Activated T-cell treated with anti-CD3 and anti-CD28 coated beads for 1 hour (primary cell): Measurements from ENCODE around the gene AAK1.
"Not testable (repeated sequence)": the region's sequence is repeated elsewhere in the genome, so short reads cannot be mapped to it uniquely, and the experiment has no call there.

Experiments used
- DNase-seq: peaks from one replicate; pipeline ENCODE4 v3.0.0-alpha.2; 2020; ENCODE audit warnings: low read depth

Gene AAK1

GRCh38 chr2:69572641-69573040, 70.9 kb downstream of the AAK1 start:
- no peak for DNase-seq

GRCh38 chr2:69571189-69571588, 72.3 kb downstream of the AAK1 start:
- DNase-seq, result no peak

- no peak for DNase-seq
These were observed 73.1 kb downstream of the AAK1 start for GRCh38 chr2:69570474-69570873.

GRCh38 chr2:69567909-69568300, 75.6 kb downstream of the AAK1 start:
- DNase-seq, result no peak

- no peak for DNase-seq
These were observed 76.2 kb downstream of the AAK1 start for GRCh38 chr2:69567157-69567908.

- no peak for DNase-seq
These were observed 76.9 kb downstream of the AAK1 start for GRCh38 chr2:69566669-69567068.

- DNase-seq, result peak; percentile 65
These were observed 78.1 kb downstream of the AAK1 start for GRCh38 chr2:69565431-69565839.

- DNase-seq, result no peak
These were observed 78.9 kb downstream of the AAK1 start for GRCh38 chr2:69564604-69565003.

- no peak for DNase-seq
These were observed 80.5 kb downstream of the AAK1 start for GRCh38 chr2:69563021-69563420.

- no peak for DNase-seq
These were observed 82.4 kb downstream of the AAK1 start for GRCh38 chr2:69561101-69561500.

- DNase-seq, result no peak
These were observed 83.4 kb downstream of the AAK1 start for GRCh38 chr2:69560147-69560482.

- no peak for DNase-seq
These were observed 83.9 kb downstream of the AAK1 start for GRCh38 chr2:69559442-69560146.

- DNase-seq, result no peak
These were observed 87.5 kb downstream of the AAK1 start for GRCh38 chr2:69556008-69556407.

- DNase-seq, result no peak
These were observed 88.6 kb downstream of the AAK1 start for GRCh38 chr2:69554981-69555380.

- DNase-seq, result no peak
These were observed 89.0 kb downstream of the AAK1 start for GRCh38 chr2:69554568-69554967.

GRCh38 chr2:69553991-69554390, 89.5 kb downstream of the AAK1 start:
- no peak for DNase-seq

- DNase-seq, result not testable (repeated sequence)
These were observed 93.0 kb downstream of the AAK1 start for GRCh38 chr2:69550511-69550910.

- no peak for DNase-seq
These were observed 94.1 kb downstream of the AAK1 start for GRCh38 chr2:69549421-69549820.

GRCh38 chr2:69547984-69548715, 95.4 kb downstream of the AAK1 start:
- no peak for DNase-seq

- no peak for DNase-seq
These were observed 96.9 kb downstream of the AAK1 start for GRCh38 chr2:69546646-69547045.

- DNase-seq, result no peak
These were observed 98.0 kb downstream of the AAK1 start for GRCh38 chr2:69545477-69545932.

GRCh38 chr2:69544951-69545350, 98.6 kb downstream of the AAK1 start:
- no peak for DNase-seq

GRCh38 chr2:69539549-69539908, 104.0 kb downstream of the AAK1 start:
- no peak for DNase-seq
